Neuron (in vitro differentiated cells): ENCODE results near the gene GSG1L.

ENCODE experiments used
- H2AFZ ChIP-seq: one replicate; pipeline ENCODE4 v1.6.1; 2013; ENCODE audit warnings: low read depth, mild to moderate bottlenecking, inconsistent platforms, low read length, moderate library complexity
- H3K27me3 ChIP-seq: one replicate; pipeline ENCODE4 v1.6.1; 2013; ENCODE audit warnings: low read length; ENCODE audit not compliant: insufficient read depth
- H3K36me3 ChIP-seq: one replicate; pipeline ENCODE4 v1.6.1; 2013; ENCODE audit warnings: low read length; ENCODE audit not compliant: insufficient read depth
- H3K4me1 ChIP-seq: one replicate; pipeline ENCODE4 v1.6.1; 2013; ENCODE audit warnings: low read length; ENCODE audit not compliant: insufficient read depth
- H3K4me3 ChIP-seq: 2 replicates; pipeline ENCODE4 v1.5.1; 2013; ENCODE audit warnings: mild to moderate bottlenecking, low read length, moderate library complexity
- H3K9me3 ChIP-seq: one replicate; pipeline ENCODE4 v1.6.1; 2013; ENCODE audit warnings: low read length

Gene GSG1L

DNA sequence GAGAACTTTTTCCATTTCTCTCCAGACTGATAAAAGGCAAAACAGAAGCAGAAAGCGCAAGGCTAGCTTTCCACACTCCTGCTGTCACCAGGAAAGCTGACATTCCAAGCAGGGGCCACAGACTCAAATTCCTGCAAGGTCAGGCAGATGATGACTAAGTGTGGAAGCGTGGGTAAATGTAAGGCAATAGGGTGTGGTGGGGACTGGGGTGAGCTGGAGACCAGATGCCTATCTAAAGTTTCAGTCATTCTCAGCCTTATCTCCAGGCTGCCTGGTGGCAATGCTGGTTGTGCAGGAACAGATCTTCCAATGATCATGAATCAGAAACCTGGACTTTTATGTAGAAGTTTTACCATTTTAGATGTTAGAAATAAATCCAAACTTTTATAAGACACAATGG lies 224.1 kb downstream of the GSG1L start:
- H3K4me1 ChIP-seq, result peaks cover 6% of the 10 kb centered on the region
- no peaks in the 10 kb centered on the region for H3K9me3 ChIP-seq
- no peak overlapping the region for H3K4me3 ChIP-seq
- no peaks in the 10 kb centered on the region for H3K36me3 ChIP-seq
- no peak overlapping the region for H2AFZ ChIP-seq
- no peaks in the 10 kb centered on the region for H3K27me3 ChIP-seq

DNA sequence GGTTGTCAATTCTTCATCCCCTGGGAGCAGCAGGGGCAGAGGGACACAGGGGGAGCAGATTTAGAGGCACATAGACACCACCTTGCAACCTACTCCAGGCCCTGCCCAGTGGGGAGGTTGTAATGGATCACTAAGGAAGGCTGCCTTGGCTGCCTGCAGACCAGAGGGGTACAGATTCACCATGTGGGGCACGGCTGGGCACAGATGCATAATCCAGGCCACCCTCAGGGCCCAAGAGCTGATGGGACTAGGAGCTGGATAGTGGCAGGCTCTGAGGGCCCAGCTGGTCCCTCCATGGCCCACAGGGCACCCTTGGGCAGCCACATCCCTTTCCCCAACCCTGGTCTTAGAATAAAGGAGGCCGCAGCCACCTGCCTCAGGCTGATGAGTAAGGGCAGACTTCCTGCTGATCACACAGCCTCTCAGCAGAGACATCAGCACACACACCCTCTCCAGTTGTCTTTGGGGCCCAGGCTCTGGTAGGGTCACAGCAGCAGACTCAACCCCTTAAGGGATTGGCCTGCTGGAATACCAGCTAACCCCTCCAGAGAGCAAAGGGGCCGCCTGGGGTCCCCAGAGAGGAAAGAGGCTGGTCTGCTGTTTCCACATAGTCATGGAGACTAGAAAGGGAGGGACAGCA lies 224.9 kb downstream of the GSG1L start:
- no peaks in the 10 kb centered on the region for H3K36me3 ChIP-seq
- H3K9me3 ChIP-seq, result no peaks in the 10 kb centered on the region
- H2AFZ ChIP-seq, result no peak overlapping the region
- H3K4me3 ChIP-seq, result no peak overlapping the region
- H3K4me1 ChIP-seq, result no peaks in the 10 kb centered on the region
- no peaks in the 10 kb centered on the region for H3K27me3 ChIP-seq

DNA sequence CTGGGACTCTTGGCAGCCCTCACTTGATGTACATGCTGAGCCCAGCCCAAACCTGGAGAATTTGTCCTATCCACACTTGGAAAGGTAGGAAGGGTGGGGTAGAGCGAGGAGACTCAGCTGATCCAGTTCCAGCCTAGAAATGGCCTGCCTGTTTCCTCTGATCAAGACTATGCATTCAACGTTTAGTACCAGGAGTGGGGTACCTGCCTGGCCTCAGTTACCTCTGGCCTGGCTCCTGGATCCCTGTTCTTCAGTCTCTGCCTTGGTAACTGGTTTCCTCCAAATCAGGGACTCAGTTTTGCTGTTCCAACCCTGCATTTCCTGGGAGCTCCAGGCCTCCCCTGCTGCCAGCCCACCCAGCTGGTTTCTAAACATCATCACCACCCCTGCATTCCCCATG lies 233.5 kb downstream of the GSG1L start:
- no peaks in the 10 kb centered on the region for H3K27me3 ChIP-seq

DNA sequence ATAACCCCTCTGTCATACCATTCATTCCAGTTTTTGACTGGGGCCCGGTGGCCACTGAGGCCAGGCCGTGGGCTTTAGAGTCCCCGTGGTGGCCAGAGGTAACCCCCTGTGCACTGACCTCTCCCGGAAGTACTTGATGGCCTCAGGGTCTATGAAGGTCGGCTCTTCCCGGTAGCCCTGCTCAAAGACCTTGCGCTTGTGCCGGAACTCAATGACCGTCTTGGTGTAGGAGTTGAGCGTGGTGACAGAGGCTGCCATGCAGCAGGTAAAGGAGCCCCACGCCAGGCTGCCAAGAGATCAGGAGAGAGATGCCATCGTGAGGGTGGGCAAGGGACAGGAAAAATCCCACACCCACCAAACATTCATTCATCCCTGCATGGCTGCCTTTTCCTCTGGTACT lies 234.8 kb downstream of the GSG1L start:
- Histone ChIP-seq H3K36me3 (no peaks in the 10 kb centered on the region), H3K27me3 (no peaks in the 10 kb centered on the region)

More for the DNA sequence above, 233.5 kb downstream of the GSG1L start:
- Histone ChIP-seq H3K36me3 (no peaks in the 10 kb centered on the region), H3K9me3 (peaks cover 2% of the 10 kb centered on the region), H3K4me1 (no peaks in the 10 kb centered on the region), H3K4me3 (no peak overlapping the region), H2AFZ (no peak overlapping the region)

DNA sequence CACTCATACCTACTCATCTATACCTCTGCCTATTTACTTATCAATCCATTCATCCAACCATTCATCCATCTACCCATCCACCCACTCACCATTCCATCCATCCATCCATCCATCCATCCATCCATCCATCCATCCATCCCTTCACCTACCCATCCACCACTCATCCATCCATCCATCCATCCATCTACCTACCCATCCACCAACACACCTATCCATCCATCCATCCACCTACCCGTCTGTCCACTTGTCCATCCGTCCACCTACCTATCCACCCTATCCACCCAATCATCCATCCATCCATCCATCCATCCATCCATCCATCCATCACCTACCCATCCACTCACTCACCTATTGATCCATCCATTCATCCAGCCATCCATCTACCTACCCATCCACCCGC lies 235.7 kb downstream of the GSG1L start:
- Histone ChIP-seq H3K4me1 (no peaks in the 10 kb centered on the region), H3K4me3 (no peak overlapping the region), H3K9me3 (peaks cover 2% of the 10 kb centered on the region), H2AFZ (no peak overlapping the region), H3K27me3 (no peaks in the 10 kb centered on the region), H3K36me3 (no peaks in the 10 kb centered on the region)

More for the DNA sequence above, 234.8 kb downstream of the GSG1L start:
- Histone ChIP-seq H2AFZ (no peak overlapping the region), H3K9me3 (peaks cover 2% of the 10 kb centered on the region), H3K4me1 (no peaks in the 10 kb centered on the region), H3K4me3 (no peak overlapping the region)

DNA sequence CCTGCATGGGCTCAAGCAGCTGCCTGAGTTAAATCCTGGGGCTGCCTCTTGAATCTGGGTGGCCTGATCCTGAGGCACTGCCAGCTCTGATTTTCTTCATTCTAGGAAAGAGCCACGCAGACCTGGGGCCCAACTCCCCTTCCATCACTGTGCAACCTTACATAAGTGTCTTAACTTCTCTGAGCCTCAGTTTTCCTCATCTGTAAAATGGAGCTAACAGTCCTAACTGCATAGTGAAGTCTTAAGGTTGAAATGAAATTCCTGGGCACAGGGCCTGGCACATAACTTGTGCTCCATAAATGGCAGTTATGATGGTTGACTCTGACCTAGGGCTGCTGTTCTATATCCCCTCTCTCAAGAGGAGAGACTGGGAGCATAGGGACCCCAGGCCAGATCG lies 236.6 kb downstream of the GSG1L start:
- Histone ChIP-seq H3K9me3 (peaks cover 2% of the 10 kb centered on the region), H3K36me3 (no peaks in the 10 kb centered on the region), H3K4me3 (no peak overlapping the region), H3K27me3 (no peaks in the 10 kb centered on the region), H2AFZ (no peak overlapping the region), H3K4me1 (no peaks in the 10 kb centered on the region)

DNA sequence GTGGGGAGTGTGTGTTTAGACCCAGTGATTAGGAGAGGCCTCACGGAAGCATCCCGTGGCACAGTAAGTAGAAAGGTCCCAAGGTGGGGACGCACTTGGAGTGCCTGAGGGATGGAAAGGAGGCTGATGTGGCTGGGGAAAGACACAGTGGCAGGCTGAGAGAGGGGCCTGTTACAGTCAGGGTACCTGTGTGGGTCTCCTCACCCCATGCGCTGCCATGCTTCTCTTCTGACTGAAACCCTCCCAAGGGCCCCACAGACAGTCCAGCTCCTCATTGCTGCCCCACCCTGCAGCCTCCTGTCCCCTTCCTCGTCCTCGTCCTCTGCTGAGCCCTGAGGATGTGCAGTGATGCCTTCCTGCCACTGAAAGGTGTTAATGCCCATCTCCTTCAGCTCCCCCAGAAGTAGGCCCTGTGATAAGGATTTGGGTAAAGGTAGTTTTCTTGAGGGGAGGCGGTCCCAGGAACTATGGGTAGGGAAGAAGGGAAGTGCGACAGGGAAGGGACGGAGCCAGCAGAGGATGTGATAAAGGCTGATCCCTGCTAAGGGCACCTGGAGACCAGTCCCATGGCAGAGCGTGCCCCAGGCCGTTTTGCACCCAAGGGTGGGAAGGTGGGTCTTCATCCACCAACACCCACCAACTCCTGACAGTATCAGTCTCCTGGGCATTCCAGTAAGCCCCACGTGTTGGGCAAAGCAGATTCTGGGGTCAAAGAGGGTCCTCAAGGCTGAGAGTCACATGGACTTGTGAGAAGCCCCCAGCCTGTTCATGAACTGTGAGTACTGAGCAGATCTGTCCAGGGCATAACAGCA lies 237.2 kb downstream of the GSG1L start:
- Histone ChIP-seq H3K4me3 (no peak overlapping the region), H3K4me1 (no peaks in the 10 kb centered on the region), H2AFZ (no peak overlapping the region), H3K9me3 (peaks cover 2% of the 10 kb centered on the region), H3K27me3 (no peaks in the 10 kb centered on the region), H3K36me3 (no peaks in the 10 kb centered on the region)

DNA sequence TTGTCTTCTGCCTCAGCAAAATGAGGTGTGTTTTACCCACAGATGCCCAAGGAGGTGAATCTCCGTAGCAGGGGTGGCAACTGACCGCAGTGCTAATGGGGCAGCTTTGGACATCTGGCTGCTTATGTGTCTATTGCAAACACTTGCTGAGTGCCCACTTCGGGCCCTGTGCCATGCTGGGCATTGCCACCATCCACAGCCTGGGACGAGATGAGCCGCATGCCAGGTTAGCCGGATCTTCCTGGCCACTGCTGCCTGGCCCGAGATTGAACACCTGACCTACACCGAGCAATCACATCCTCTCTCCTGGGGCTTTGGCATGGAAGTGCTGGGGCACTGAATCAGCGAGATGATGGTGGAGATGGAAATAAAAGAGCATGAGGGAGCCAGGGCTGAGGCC lies 238.7 kb downstream of the GSG1L start:
- H3K4me3 ChIP-seq, result no peak overlapping the region
- peaks cover 2% of the 10 kb centered on the region for H3K9me3 ChIP-seq
- H3K4me1 ChIP-seq, result no peaks in the 10 kb centered on the region
- no peak overlapping the region for H2AFZ ChIP-seq
- no peaks in the 10 kb centered on the region for H3K36me3 ChIP-seq
- peaks cover 8% of the 10 kb centered on the region for H3K27me3 ChIP-seq

DNA sequence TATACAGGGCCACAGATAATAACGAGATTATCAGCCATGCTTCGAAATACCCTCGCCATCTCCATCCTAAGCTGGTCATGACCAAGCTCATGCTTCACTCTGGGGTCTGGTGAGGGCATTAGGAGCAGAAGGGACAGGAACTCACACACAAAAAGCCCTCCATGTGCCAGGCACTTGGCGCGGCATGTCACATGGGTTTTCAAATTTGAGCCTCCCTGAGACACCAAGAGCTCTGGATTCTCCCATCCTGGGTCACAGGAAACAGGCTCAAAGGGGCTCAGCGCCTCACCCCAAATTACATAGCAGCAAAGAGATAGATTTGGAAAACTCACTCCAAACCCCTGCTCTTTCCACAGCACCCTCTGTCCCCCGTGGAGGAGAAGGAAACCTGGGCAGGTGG lies 239.5 kb downstream of the GSG1L start:
- H3K27me3 ChIP-seq, result peaks cover 13% of the 10 kb centered on the region
- no peak overlapping the region for H3K4me3 ChIP-seq
- H2AFZ ChIP-seq, result no peak overlapping the region
- H3K36me3 ChIP-seq, result no peaks in the 10 kb centered on the region
- no peaks in the 10 kb centered on the region for H3K4me1 ChIP-seq
- no peaks in the 10 kb centered on the region for H3K9me3 ChIP-seq

DNA sequence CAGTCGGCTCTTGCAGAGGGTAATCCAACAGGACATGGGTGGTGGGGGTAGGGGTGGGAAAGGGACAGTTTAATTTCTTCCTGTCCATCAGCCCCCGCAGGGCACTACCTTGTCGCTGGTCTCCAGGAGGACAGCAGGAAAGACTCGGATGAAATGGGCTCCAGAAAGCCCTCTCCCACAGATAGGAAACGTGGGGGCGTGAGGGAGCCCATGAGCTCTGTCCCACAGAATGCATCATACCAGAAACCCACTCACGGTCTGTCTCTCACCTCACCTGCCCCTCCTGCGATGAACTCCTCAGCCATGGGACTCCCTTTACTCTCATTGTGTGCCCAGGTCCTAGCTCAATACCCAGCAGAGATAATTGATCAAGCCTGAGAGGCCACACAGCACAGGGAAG lies 240.1 kb downstream of the GSG1L start:
- Histone ChIP-seq H3K36me3 (no peaks in the 10 kb centered on the region), H3K4me1 (no peaks in the 10 kb centered on the region), H3K4me3 (no peak overlapping the region), H3K27me3 (peaks cover 13% of the 10 kb centered on the region), H2AFZ (no peak overlapping the region), H3K9me3 (no peaks in the 10 kb centered on the region)

DNA sequence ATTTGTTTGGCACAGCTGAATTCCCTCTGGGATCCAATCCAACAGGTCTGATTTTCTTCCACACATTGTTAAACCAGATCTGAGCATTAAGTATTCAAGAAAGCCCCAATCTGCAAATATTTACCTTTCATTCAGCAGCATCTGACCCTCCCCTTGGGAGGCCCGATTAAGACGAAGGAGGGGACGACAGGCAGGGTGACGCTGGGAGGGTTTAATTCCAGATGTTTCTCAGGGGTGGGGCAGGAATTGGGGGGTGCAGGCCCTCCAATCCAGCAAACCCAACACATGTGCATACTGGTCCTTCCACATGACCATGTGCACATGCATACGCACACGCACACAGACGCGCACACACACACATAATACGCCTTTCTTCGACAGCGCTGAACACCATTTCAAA lies 240.5 kb downstream of the GSG1L start:
- H3K36me3 ChIP-seq, result no peaks in the 10 kb centered on the region
- H3K27me3 ChIP-seq, result peaks cover 13% of the 10 kb centered on the region
- H2AFZ ChIP-seq, result no peak overlapping the region
- no peak overlapping the region for H3K4me3 ChIP-seq
- H3K4me1 ChIP-seq, result no peaks in the 10 kb centered on the region
- no peaks in the 10 kb centered on the region for H3K9me3 ChIP-seq

DNA sequence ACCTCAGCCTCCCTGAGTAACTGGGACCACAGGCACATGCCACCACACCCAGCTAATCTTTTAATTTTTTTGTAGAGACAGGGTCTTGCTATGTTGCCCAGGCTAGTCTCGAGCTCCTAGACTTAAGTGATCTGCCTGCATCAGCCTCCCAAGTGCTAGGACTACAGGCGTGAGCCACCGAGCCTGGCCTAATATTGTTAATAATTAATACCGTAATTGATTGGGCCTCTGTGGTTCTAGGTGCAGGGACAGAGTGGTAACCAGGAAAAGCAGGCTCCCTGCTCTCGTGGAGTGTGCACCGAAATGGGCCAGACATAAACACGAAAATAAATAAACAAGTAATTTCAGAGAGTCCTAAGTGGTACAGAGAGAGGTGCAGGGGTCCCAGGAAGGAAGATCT lies 241.0 kb downstream of the GSG1L start:
- Histone ChIP-seq H3K9me3 (no peaks in the 10 kb centered on the region), H3K4me3 (no peak overlapping the region), H3K27me3 (peaks cover 13% of the 10 kb centered on the region), H3K4me1 (no peaks in the 10 kb centered on the region), H2AFZ (no peak overlapping the region), H3K36me3 (no peaks in the 10 kb centered on the region)

DNA sequence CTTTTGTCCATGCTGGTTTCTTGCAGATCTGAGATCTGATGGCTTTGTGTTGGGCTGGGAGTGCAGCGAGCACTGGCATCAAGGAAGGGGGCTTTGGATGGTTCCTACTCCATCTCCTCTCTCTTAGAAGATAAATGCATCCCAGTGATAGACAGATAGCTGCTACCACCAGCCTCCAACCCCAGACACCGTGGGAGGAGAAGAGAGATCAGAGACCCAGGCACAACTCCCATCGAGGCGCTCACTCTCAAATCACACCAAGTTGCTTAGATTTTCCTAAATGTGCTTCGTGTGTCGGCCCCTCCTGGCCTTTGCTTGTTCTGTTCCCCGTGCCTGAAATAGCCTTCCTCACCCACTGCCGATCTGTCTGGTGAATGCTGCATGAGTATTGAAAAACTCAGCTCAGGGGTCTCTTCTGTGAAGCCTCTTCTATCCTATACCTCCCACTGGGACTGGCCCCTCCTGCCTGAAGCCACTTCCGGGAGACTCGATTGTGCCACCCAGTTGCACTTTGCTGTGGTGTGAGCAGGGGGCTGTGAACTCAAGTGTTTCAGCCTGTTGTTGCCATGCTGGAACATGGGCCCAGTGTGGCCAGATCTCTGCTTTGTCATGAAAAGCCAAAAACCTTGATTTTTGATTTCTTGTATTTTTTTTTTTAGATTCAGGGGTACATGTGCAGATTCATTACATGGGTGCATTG lies 242.7 kb downstream of the GSG1L start:
- H3K27me3 ChIP-seq, result peaks cover 13% of the 10 kb centered on the region
- H3K4me1 ChIP-seq, result no peaks in the 10 kb centered on the region
- H3K4me3 ChIP-seq, result no peak overlapping the region
- no peak overlapping the region for H2AFZ ChIP-seq
- H3K36me3 ChIP-seq, result no peaks in the 10 kb centered on the region
- H3K9me3 ChIP-seq, result no peaks in the 10 kb centered on the region
